ENCODE results near the gene TMEM156. TPM values are rescaled to one million over a fixed set of nuclear protein-coding genes. Genes with fewer than 3 reads are reported as not detected.
"Not testable (repeated sequence)": the region's sequence is repeated elsewhere in the genome, so short reads cannot be mapped to it uniquely, and the experiment has no call there.

Gene TMEM156
- total and polyA plus RNA-seq, 8 donors = 0.37 to 1.8 (median 0.80) TPM; not detected in 4

DNA sequence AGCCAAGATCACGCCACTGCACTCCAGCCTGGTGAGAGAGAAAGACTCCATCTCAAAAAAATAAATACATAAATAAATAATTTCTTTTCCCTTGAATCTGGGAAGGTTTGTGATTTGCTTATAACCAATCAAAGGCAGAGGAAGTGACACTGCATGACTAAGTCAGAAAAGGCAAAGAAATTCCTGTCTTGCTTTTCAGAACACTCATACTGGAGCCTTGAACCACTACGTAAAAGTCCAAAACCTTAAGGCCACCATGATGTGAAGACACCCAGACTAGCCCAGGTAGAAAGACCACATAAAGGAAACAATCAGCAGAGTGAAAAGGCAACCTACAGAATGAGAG lies 36.6 kb downstream of the TMEM156 start:
- DNase-seq = no peak

DNA sequence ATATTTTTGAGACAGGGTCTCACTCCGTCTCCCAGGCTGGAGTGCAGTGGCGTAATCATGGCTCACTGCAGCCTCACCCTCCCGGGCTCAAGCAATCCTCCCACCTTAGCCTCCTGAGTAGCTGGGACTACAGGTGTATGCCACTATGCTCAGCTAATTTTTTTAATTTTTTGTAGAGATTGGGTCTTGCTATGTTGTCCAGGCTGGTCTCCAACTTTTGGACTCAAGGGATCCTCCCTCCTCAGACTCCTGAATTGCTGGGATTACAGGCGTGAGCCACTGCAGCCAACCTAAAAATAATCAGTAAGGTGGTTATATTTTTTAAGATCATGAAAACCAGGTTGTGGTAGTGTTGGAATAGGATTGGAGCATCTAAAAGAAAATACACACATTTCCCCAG lies 38.1 kb downstream of the TMEM156 start:
- WGBS, 5 donors = 92 to 99% (median 97%) methylated on average over 4 of the region's 4 CpGs
- intact Hi-C loops (cut with DNase I; ENCODE audit: low total_unique reads) = no loop called here
- TF ChIP-seq POLR2AphosphoS5 (IDR thresholded peaks at IDR 0.05) = no peak

More for the DNA sequence above, 36.6 kb downstream of the TMEM156 start:
- no peaks in the 10 kb centered on the region for H3K36me3 ChIP-seq
- no peak overlapping the region for H3K4me3 ChIP-seq
- no peaks in the 10 kb centered on the region for H3K4me1 ChIP-seq
- H3K27ac ChIP-seq = no peak overlapping the region
- WGBS, 5 donors = 85 to 94% (median 87%) methylated on average over 2 of the region's 2 CpGs
- peaks cover 0 to 11% (median 6%) of the 10 kb centered on the region in 4 donors for H3K9me3 ChIP-seq
- intact Hi-C loops (cut with DNase I; ENCODE audit: low total_unique reads) = no loop called here
- H3K27me3 ChIP-seq = no peaks in the 10 kb centered on the region
- TF ChIP-seq, protein P1, sequence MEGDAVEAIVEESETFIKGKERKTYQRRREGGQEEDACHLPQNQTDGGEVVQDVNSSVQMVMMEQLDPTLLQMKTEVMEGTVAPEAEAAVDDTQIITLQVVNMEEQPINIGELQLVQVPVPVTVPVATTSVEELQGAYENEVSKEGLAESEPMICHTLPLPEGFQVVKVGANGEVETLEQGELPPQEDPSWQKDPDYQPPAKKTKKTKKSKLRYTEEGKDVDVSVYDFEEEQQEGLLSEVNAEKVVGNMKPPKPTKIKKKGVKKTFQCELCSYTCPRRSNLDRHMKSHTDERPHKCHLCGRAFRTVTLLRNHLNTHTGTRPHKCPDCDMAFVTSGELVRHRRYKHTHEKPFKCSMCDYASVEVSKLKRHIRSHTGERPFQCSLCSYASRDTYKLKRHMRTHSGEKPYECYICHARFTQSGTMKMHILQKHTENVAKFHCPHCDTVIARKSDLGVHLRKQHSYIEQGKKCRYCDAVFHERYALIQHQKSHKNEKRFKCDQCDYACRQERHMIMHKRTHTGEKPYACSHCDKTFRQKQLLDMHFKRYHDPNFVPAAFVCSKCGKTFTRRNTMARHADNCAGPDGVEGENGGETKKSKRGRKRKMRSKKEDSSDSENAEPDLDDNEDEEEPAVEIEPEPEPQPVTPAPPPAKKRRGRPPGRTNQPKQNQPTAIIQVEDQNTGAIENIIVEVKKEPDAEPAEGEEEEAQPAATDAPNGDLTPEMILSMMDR (IDR thresholded peaks at IDR 0.05) = no peak
- no peak for TF ChIP-seq POLR2AphosphoS5 (IDR thresholded peaks at IDR 0.05)
- TF ChIP-seq POLR2A (IDR thresholded peaks at IDR 0.05) = no peak
- TF ChIP-seq EP300 (IDR thresholded peaks at IDR 0.05) = no peak

DNA sequence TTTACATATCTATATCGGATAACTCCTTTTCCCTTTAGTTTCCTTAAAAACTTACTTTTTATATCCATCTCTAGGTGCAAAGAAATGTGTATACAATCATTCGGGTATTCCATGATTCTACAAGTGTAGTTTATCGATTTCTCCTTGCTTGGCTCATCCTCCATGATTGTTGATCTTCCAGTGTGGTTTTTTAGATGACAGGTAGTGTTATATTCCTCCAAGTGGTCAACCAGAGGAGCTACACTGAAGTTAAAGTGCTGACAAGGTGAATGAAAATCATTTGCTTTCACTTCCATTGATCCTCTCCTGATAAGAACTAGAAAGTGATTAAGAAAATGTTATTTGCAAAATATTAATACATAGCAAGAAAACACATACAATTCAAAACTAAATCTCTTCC lies 38.5 kb downstream of the TMEM156 start:
- DNase-seq = no peak
- H3K4me3 ChIP-seq = no peak overlapping the region
- no peaks in the 10 kb centered on the region for H3K4me1 ChIP-seq
- H3K27me3 ChIP-seq = no peaks in the 10 kb centered on the region
- H3K36me3 ChIP-seq = no peaks in the 10 kb centered on the region
- no peak for TF ChIP-seq EP300 (IDR thresholded peaks at IDR 0.05)
- intact Hi-C loops (cut with DNase I; ENCODE audit: low total_unique reads) = no loop called here
- 89 to 94% (median 92%) methylated on average over 3 of the region's 3 CpGs for WGBS, 5 donors
- H3K9me3 ChIP-seq = no peaks in the 10 kb centered on the region
- no peak overlapping the region for H3K27ac ChIP-seq

More for the DNA sequence above, 38.1 kb downstream of the TMEM156 start:
- Histone ChIP-seq H3K4me3 (no peak overlapping the region), H3K4me1 (no peaks in the 10 kb centered on the region), H3K36me3 (no peaks in the 10 kb centered on the region), H3K27ac (no peak overlapping the region), H3K27me3 (no peaks in the 10 kb centered on the region), H3K9me3 (peaks cover 0 to 1% (median under 1%) of the 10 kb centered on the region in 4 donors)
- DNase-seq = no peak

DNA sequence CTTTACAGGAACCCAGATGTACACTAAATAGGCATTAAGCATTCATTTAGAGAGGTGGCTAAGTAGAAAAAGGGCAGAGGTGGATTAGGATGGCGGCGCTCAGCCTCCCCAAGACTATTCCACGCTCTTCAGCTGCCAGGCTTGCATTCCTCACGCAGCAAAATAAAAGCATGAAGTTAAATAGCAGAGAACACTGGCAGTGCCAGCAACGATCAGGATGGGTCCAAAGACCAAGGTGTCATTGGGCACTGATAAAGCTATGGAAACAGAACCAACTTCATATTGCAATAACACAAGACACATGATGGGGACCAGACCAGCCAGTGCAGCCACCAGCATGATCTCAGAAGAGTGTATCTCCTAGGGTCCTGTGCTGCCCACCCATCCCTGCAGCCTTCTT lies 42.0 kb downstream of the TMEM156 start:
- DNase-seq = no peak
- intact Hi-C loops (cut with DNase I; ENCODE audit: low total_unique reads) = no loop called here
- Histone ChIP-seq H3K27ac (no peak overlapping the region), H3K4me3 (no peak overlapping the region), H3K27me3 (no peaks in the 10 kb centered on the region), H3K9me3 (no peaks in the 10 kb centered on the region), H3K36me3 (no peaks in the 10 kb centered on the region), H3K4me1 (peaks cover 0 to 7% (median 2%) of the 10 kb centered on the region in 4 donors)
- 76 to 89% (median 79%) methylated on average over 5 of the region's 5 CpGs for WGBS, 5 donors
- no peak for TF ChIP-seq POLR2A (IDR thresholded peaks at IDR 0.05)
- TF ChIP-seq POLR2AphosphoS5 (IDR thresholded peaks at IDR 0.05) = no peak
- TF ChIP-seq, protein P1 (IDR thresholded peaks at IDR 0.05) = no peak
- TF ChIP-seq EP300 (IDR thresholded peaks at IDR 0.05) = no peak

DNA sequence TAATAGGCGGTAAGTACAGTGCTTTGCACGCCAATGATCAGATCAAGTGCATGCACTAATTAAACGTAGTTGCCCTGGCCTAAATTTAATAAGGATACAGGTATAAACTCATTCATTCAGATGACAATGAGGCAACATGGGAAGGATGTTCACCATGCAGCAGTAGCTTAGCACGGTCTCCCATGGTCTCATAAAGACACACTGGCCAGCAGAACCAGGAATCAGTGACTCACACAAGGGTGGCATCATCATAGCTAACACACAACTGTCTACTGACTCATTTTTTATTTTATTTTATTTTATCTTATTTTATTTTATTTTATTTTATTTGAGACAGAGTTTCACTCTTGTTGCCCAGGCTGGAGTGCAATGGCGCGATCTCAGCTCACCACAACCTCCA lies 42.7 kb downstream of the TMEM156 start:
- 92 to 99% (median 95%) methylated on average over 6 of the region's 6 CpGs for WGBS, 5 donors
- H3K9me3 ChIP-seq = no peaks in the 10 kb centered on the region
- no peak overlapping the region for H3K4me3 ChIP-seq
- no peak overlapping the region for H3K27ac ChIP-seq
- no peak for DNase-seq
- intact Hi-C loops (cut with DNase I; ENCODE audit: low total_unique reads) = no loop called here
- H3K36me3 ChIP-seq = no peaks in the 10 kb centered on the region
- no peak for TF ChIP-seq EP300 (IDR thresholded peaks at IDR 0.05)
- TF ChIP-seq POLR2A (IDR thresholded peaks at IDR 0.05) = no peak
- TF ChIP-seq, protein P1 (IDR thresholded peaks at IDR 0.05) = no peak
- no peak for TF ChIP-seq POLR2AphosphoS5 (IDR thresholded peaks at IDR 0.05)
- peaks cover 0 to 7% (median 2%) of the 10 kb centered on the region in 4 donors for H3K4me1 ChIP-seq
- no peaks in the 10 kb centered on the region for H3K27me3 ChIP-seq

DNA sequence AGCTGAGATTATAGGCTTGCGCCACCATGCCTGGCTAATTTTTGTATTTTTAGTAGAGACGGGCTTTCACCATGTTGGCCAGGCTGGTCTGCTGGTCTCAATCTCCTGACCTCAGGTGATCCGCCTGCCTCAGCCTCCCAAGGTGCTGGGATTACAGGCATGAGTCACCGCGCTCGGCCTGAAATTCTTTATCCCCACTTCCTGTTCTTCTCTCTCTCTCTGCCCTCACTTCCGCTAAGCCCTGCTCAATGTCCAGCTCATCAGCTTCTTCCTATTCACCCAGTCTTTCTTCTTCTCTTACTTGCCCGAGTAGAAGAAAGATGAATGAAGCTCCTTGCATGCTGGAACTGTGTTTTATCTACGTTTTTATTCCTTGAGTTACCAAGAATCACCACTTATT lies 43.9 kb downstream of the TMEM156 start:
- H3K4me1 ChIP-seq; intact Hi-C loops (cut with DNase I; ENCODE audit: low total_unique reads); H3K27ac ChIP-seq; H3K4me3 ChIP-seq; H3K36me3 ChIP-seq; DNase-seq; H3K9me3 ChIP-seq; H3K27me3 ChIP-seq: not testable (repeated sequence)
- 78 to 93% (median 84%) methylated on average over 7 to 9 of the region's 9 CpGs for WGBS, 5 donors
